ENCODE measurements around the gene OSBP.

GRCh38 chr11:59630493-59630892 is 14.9 kb upstream of the OSBP start:
- TF ChIP-seq CTCF (IDR thresholded peaks at IDR 0.05) (no peak), POLR2A (IDR thresholded peaks at IDR 0.05) (no peak)

All from heart left ventricle (tissue), 13 donors.